Mesothelial cell of epicardium (in vitro differentiated cells): ENCODE results near the gene GPRIN1. TPM values are rescaled to one million over a fixed set of nuclear protein-coding genes. Genes with fewer than 3 reads are reported as not detected.
A peak's percentile ranks its signal among the peaks of the same experiment; 100 is the strongest.

Source experiments
- DNase-seq, 2 experiments: peaks; one replicate each; pipeline ENCODE4 v3.0.0; 2021; ENCODE audit warnings: low spot score in 2 of 2; ENCODE audit not compliant: unreplicated experiment in 2 of 2
- H3K27ac Mint-ChIP-seq: 2 replicates; pipeline ENCODE4 v1.8.0; 2021; ENCODE audit warnings: mixed read lengths
- H3K27me3 Mint-ChIP-seq: 2 replicates; pipeline ENCODE4 v1.8.0; 2021; ENCODE audit warnings: low read depth, mixed read lengths
- H3K36me3 Mint-ChIP-seq: 2 replicates; pipeline ENCODE4 v1.8.0; 2021; ENCODE audit warnings: mixed read lengths
- H3K4me1 Mint-ChIP-seq: 2 replicates; pipeline ENCODE4 v1.8.0; 2021; ENCODE audit warnings: mixed read lengths
- H3K4me3 Mint-ChIP-seq: 2 replicates; pipeline ENCODE4 v1.8.0; 2021; ENCODE audit warnings: mild to moderate bottlenecking, moderate library complexity, mixed read lengths
- H3K9me3 Mint-ChIP-seq: 2 replicates; pipeline ENCODE4 v1.8.0; 2021; ENCODE audit warnings: mixed read lengths
- CTCF ChIP-seq: fragments of 200-600 bp; sonication (generic); IDR thresholded peaks from one replicate; pipeline ENCODE4 v1.5.0; 2021; ENCODE audit warnings: antibody characterized with exemption; ENCODE audit not compliant: unreplicated experiment
- total RNA-seq: library from RNA; stranded (reverse); gene quantifications from 3 replicates; pipeline ENCODE4 v1.2.1, GENCODE V29; 2021

The GPRIN1 gene
- total RNA-seq, 1 donor from 2014 or later, result 1.3 TPM

- peaks cover 47% of the 10 kb centered on the region for H3K27me3 Mint-ChIP-seq
- H3K9me3 Mint-ChIP-seq, result no peaks in the 10 kb centered on the region
- H3K4me3 Mint-ChIP-seq, result no peak overlapping the region
- TF ChIP-seq CTCF, result no peak
- no peak overlapping the region for H3K27ac Mint-ChIP-seq
- no peaks in the 10 kb centered on the region for H3K36me3 Mint-ChIP-seq
- no peak for DNase-seq
- H3K4me1 Mint-ChIP-seq, result no peaks in the 10 kb centered on the region
Measured at GRCh38 chr5:176597417-176598389, 12.3 kb downstream of the GPRIN1 start.

GRCh38 chr5:176596689-176597416 is 13.1 kb downstream of the GPRIN1 start:
- Mint-ChIP-seq H3K27me3 (peaks cover 40% of the 10 kb centered on the region), H3K4me3 (peak overlapping the region; percentile 36)
- no peak for DNase-seq

GRCh38 chr5:176596069-176596644 is 13.8 kb downstream of the GPRIN1 start:
- no peak for TF ChIP-seq CTCF
- Mint-ChIP-seq H3K36me3 (no peaks in the 10 kb centered on the region), H3K4me1 (no peaks in the 10 kb centered on the region), H3K9me3 (no peaks in the 10 kb centered on the region), H3K27ac (no peak overlapping the region), H3K27me3 (peaks cover 38% of the 10 kb centered on the region), H3K4me3 (peak overlapping the region; percentile 26)
- DNase-seq, result no peak

More at GRCh38 chr5:176596689-176597416, 13.1 kb downstream of the GPRIN1 start:
- H3K36me3 Mint-ChIP-seq, result no peaks in the 10 kb centered on the region
- no peaks in the 10 kb centered on the region for H3K4me1 Mint-ChIP-seq
- H3K9me3 Mint-ChIP-seq, result no peaks in the 10 kb centered on the region
- no peak for TF ChIP-seq CTCF
- no peak overlapping the region for H3K27ac Mint-ChIP-seq

- no peaks in the 10 kb centered on the region for H3K4me1 Mint-ChIP-seq
- DNase-seq, result no peak
- no peak overlapping the region for H3K4me3 Mint-ChIP-seq
- peaks cover 37% of the 10 kb centered on the region for H3K27me3 Mint-ChIP-seq
- H3K9me3 Mint-ChIP-seq, result no peaks in the 10 kb centered on the region
- no peaks in the 10 kb centered on the region for H3K36me3 Mint-ChIP-seq
- H3K27ac Mint-ChIP-seq, result no peak overlapping the region
- TF ChIP-seq CTCF, result no peak
Measured at GRCh38 chr5:176595386-176595943, 14.5 kb downstream of the GPRIN1 start.

GRCh38 chr5:176594554-176594953 is 15.4 kb downstream of the GPRIN1 start:
- DNase-seq, result no peak
- H3K9me3 Mint-ChIP-seq, result no peaks in the 10 kb centered on the region
- TF ChIP-seq CTCF, result no peak
- H3K27me3 Mint-ChIP-seq, result peaks cover 37% of the 10 kb centered on the region
- H3K4me3 Mint-ChIP-seq, result no peak overlapping the region
- H3K36me3 Mint-ChIP-seq, result no peaks in the 10 kb centered on the region
- no peak overlapping the region for H3K27ac Mint-ChIP-seq
- no peaks in the 10 kb centered on the region for H3K4me1 Mint-ChIP-seq
